HG02885 (cell line): Measurements from ENCODE around the gene TINAGL1.

Experiments
- ATAC-seq: cut with Tn5 transposase; IDR thresholded peaks from one replicate; pipeline ENCODE4 v1.9.1; 2021; ENCODE audit warnings: mild to moderate bottlenecking; ENCODE audit not compliant: unreplicated experiment, poor library complexity

TINAGL1 gene

DNA sequence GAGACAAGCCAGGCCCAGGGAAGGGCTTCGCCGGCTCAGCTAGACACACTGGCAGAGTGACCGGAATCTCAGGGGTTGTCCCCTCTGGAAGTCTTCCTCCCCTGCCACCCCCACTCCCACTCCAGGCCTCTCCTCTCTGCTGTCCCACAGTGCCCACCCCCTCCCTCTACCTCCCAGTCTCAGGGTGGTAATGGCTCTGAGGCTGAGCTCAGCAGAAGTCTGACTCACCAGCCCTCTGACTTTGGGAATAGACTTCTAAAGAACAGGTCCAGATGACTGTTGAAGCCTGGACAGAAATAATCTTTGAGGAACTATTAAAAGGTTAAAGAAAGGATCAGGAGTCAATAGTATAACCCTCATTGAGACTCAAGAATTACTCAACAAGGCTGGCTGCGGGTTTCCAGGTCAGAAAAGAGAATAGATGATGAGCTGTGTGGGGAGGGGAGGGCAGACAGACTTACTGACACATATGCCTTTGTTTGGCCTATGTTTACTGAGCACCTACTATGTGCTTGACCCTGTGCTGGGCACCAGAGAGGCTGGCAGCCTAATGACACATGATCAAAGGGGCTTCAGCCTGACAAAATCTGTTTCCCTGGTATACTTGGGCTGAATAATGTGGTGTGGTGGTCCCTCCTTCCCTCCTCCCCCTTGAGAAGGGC is 49.4 kb downstream of the TINAGL1 start:
- no peak for ATAC-seq

DNA sequence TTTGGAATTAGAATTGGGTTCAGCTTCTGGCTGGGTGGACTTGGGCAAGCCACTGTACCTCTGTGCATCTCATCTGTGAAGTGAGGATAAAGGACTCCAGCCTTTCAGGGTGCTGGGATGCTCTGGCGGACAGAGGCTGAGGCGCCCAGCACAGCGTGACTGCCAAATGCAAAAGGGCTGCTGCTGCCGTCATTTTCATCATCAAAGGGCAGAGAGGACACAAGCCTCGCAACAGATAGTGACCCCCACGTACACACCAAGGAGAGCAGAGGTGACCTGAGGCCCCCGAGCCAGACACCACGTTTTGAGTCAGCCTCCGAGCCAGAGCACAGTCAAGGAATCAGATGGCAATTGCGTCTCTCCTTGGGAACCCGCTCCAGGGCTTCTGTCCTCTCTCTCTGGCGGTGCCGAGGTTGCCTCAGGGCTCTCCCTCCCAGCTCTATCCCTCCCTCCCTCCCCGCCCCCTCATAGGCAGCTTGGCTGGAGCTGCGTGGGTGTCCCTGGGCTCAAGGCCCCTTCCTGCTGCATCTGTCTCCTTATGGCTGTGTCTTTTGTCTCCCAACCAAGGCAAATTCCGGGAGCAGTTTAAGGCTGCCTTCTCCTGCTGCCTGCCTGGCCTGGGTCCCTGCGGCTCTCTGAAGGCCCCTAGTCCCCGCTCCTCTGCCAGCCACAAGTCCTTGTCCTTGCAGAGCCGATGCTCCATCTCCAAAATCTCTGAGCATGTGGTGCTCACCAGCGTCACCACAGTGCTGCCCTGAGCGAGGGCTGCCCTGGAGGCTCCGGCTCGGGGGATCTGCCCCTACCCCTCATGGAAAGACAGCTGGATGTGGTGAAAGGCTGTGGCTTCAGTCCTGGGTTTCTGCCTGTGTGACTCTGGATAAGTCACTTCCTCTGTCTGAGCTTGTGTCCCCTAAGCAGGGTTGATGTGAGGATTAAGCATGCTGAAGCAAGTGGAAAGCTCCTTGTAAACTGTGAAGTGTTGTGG is 50.2 kb downstream of the TINAGL1 start:
- ATAC-seq, result no peak

DNA sequence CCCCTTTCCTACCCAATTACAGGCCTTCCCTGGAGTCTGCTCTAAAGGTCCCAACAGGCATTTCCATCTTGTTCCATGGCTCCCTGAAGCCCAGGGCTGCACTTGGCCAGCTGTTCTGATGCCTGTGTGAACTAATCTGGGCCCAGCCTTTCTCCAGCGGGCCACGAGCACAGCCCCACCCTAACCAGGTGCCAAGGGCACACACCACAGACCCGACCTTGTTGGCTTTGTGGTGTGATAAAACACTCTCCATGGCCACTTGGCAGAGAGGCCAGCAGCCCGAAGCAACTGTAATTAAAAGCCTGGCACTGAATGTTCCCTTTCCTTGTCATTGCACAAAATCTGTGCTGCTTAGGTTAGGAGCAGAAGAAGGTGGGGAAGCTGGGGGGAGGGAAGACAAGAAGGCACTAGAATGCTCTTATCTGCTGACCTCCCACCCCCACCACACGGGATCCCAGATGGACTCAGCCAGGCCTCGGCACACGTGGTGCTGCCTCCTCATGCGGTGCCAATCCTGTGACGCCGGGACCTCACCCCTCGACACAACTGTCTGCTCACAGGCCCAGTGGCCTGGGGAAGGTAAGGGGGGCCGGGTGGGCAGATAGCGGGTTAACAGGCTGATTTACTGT is 51.1 kb downstream of the TINAGL1 start:
- no peak for ATAC-seq

DNA sequence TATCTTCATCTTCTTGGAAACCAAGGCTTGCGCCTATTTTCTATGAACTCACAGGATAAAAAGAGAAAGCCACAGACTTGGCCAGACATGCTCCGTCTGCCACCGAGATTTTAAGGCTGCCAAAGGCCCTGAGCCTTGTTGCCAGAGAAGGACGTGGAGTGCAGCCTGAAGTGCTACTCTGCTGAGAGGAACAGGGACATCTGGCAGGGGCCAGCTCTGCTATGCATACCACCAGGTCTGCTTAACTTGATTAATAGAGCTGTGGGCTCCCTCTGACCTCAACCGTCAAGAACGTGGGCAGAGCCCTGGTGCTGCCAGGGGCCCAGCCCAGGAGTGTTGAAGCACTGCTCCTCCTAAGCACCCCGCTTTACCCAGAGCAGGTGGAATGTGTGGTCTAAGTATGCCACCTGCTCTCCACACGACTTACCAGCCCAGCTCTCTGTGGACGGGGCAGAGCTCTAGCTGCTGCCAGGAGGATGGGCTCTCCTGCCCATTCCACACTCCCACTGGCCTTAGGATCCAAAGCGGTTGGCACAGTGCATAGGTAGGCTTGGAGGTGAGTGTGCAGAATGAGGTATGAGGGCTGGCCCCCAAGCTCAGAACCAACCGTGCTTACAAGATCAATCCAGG is 51.7 kb downstream of the TINAGL1 start:
- ATAC-seq, result no peak

DNA sequence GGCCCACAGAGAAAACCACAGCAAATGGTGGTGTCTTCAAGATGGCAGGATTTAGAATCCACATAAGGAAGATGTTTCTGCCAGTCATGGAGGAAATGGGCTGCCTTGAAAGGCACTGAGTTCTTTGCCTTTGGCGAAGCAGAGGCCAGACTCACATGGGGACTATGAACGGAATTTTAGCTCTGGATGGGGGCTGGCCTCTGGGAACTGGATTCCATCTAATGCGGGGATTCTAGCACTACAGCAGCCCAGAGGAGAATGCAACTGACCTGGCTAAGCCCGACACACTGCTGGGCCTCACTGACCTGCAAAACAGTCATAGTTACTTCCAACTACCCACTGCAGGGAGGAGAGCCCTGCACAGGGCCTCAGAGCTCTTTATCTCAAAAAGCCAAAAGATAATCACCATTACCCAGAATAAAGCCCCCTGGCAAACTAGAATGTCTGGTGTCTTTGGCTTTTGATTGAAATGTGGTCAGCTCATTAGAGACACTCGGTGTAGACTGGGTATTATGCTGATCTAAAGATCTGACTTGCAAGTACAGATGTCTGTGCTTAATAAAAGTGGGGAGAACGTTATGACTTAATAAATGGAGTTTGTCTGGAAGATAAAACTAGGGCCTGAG is 52.7 kb downstream of the TINAGL1 start:
- no peak for ATAC-seq

DNA sequence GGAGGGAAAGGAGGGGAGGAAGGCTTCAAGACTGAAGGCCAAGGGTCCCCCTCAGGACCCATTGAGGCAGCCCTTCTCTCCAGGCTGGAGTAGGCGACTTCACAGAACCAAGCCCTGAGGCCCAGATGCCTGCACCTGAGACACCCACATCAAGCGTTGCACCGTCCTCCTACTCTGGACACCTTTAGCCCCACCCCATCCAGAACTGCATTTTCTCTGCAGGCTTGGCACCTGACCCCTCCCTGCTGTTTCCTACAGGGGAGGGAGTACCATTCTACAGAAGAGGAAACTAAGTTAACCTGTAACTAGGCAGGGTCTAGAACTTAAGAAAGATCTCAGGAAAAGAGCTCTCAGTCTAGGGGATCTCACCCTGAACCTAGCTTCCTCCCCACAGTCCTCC is 56.3 kb downstream of the TINAGL1 start:
- no peak for ATAC-seq

DNA sequence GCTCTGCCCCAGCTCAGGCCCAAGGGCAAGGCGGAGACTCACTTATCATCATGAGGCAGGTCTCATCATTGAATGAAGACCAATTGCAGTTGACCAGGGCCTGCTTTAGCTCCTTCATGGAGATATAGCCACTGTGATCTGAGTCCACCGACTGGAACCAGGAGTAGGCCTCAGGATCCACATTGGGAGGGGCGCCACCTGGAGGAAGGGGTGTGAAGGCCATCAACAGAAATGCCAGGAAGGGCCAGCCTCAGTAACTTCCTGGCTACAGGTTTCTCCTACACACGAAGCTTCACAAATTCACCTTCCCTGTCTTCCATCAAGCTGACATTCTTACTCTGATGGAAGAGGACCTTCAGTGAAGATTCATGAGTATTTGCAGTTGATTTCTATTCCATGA is 56.8 kb downstream of the TINAGL1 start:
- no peak for ATAC-seq
